ENCODE results near the gene VAPA.

The VAPA gene

DNA sequence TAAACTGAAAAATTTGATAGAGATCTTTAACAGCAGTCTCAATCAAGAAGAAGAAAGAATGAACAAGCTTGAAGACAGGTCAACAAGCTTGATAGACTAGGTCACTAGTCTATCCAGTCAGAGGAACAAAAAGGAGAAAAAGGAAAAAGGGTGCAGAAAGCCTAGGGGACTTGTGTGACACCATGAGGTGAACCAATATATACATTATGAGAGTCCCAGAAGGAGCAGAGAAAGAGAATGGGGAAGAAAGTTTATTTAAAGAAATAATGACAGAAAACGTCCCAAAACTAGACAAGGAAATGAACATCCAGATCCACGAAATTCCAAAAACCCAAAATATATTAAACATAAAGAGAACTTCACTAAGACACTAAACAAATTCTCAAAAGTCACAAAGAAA lies 84.5 kb downstream of the VAPA start:
- no peak for TF ChIP-seq CTCF (conservative IDR thresholded peaks at IDR 0.05; ENCODE audit: low read depth)
- ChIA-PET CTCF (no interaction called here), POLR2A (ENCODE audit: low non-redundant PET) (no interaction called here)
- H3K27ac ChIP-seq = no peak overlapping the region
- DNase-seq (ENCODE audit: low spot score) = no peak

- TF ChIP-seq CTCF (conservative IDR thresholded peaks at IDR 0.05; ENCODE audit: low read depth) = no peak
- no peak overlapping the region for H3K27ac ChIP-seq
- CTCF ChIA-PET = no interaction called here
- POLR2A ChIA-PET (ENCODE audit: low non-redundant PET) = no interaction called here
- DNase-seq (ENCODE audit: low spot score) = no peak
Measured at GRCh38 chr18:10002280-10002679, 88.5 kb downstream of the VAPA start.

DNA sequence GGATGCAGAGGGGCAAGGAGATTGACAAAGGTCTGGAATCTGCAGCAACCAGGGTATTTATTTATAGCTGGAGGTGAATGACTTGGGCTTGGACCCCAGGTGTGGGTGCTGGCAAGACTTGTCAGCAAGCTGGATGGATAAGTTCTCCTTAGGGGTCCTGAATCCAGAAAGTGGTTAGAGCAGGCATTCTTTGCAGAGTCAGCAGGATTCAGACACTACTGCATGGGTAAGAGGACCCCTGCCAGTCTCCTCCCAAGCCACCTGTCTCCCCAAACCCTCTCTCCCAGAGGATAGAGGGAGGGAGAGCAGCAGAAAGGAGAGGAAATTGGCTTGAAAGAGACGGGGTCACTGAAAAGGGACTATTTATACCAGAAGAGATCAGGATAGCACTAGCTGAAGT lies 89.5 kb downstream of the VAPA start:
- ChIA-PET CTCF (interaction anchor here (1.3 kb wide), 1 partner anchor 517 kb away, joined by 3 read pairs; no protein-coding TSS in a partner anchor), POLR2A (ENCODE audit: low non-redundant PET) (no interaction called here)
- no peak for TF ChIP-seq CTCF (conservative IDR thresholded peaks at IDR 0.05; ENCODE audit: low read depth)
- no peak overlapping the region for H3K27ac ChIP-seq
- no peak for DNase-seq (ENCODE audit: low spot score)

DNA sequence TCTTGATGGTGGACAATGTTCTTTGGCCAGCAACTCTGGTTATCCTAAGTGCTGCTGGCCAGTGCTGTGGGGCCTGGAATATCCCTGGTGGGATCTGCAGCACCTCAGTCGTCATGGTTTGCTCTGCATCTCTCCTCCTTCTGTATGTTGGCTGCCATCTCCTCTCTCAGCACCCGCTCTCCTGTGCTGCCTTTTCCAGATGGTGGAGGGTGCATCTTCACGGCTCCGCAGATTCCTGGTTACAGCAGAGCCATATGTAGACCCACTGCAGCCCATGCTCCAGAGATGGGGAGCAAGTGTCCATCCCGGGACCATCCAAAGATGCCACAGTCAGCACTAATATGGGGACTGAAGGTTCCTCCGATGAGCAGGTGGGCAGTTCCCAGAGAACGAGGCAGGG lies 90.0 kb downstream of the VAPA start:
- POLR2A ChIA-PET (ENCODE audit: low non-redundant PET) = no interaction called here
- CTCF ChIA-PET = interaction anchor here (1.3 kb wide), 1 partner anchor 516 kb away, joined by 3 read pairs; no protein-coding TSS in a partner anchor

DNA sequence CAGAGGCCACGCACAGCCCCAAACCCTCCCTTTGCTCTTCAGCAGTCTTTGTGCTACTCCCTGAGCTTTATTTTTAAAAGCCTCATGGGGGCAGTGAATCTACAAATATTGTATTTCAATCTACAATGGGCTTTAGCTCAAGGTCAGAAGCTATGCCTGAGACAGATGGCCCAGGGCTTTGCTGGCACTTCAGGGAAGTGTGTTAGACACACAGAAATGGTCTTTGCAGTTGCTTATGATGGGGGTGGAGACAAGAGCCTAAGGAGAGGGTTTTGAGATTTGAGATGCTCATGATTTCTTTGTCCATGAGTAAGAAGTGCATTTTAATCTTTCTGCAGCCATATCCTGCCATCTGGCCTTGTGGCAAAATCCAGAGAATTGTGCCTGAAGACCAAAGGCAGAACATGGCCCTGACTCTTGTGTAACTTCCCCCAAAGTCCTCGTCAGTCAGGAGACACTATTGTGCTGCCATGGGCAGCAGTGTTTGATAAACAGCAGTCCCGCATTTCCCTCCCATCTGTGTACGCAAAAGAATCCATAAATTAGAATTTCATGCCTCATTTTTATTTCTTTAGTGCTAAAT lies 92.6 kb downstream of the VAPA start:
- DNase-seq (ENCODE audit: low spot score) = peak; percentile 26
- no peak overlapping the region for H3K27ac ChIP-seq
- ChIA-PET CTCF (interaction anchor here (0.6 to 1.1 kb wide), 4 partner anchors 15 to 511 kb away, joined by 3 to 6 read pairs (median 4); no protein-coding TSS in a partner anchor), POLR2A (ENCODE audit: low non-redundant PET) (no interaction called here)
- TF ChIP-seq CTCF (conservative IDR thresholded peaks at IDR 0.05; ENCODE audit: low read depth) = no peak

More for the DNA sequence above, 90.0 kb downstream of the VAPA start:
- DNase-seq (ENCODE audit: low spot score) = no peak
- TF ChIP-seq CTCF (conservative IDR thresholded peaks at IDR 0.05; ENCODE audit: low read depth) = no peak
- no peak overlapping the region for H3K27ac ChIP-seq

- ChIA-PET CTCF (no interaction called here), POLR2A (ENCODE audit: low non-redundant PET) (no interaction called here)
- DNase-seq (ENCODE audit: low spot score) = no peak
- TF ChIP-seq CTCF (conservative IDR thresholded peaks at IDR 0.05; ENCODE audit: low read depth) = no peak
- H3K27ac ChIP-seq = no peak overlapping the region
Measured at GRCh38 chr18:10008006-10008647, 94.3 kb downstream of the VAPA start.
